ENCODE results near the gene PGGHG.

GRCh38 chr11:297051-297585, 8.2 kb downstream of the PGGHG start:
- TF ChIP-seq CTCF (conservative IDR thresholded peaks at IDR 0.05; ENCODE audit: low read length) (no peak), EZH2phosphoT487 (IDR thresholded peaks at IDR 0.05; ENCODE audit: borderline replicate concordance) (no peak)
